ENCODE measurements around the gene FAM53B. TPM values are rescaled to one million over a fixed set of nuclear protein-coding genes. Genes with fewer than 3 reads are reported as not detected.

FAM53B gene
- total RNA-seq, 2 experiments from 2014 or later = 15.1 to 18.0 TPM

- H3K4me3 Mint-ChIP-seq = no peak overlapping the region
- H3K9me3 Mint-ChIP-seq = peaks cover 5% of the 10 kb centered on the region
- intact Hi-C loops (cut with micrococcal nuclease) = no loop called here
- no peaks in the 10 kb centered on the region for H3K27me3 Mint-ChIP-seq
- peaks cover 4% of the 10 kb centered on the region for H3K36me3 Mint-ChIP-seq (ENCODE audit: low read depth)
- CTCF ChIA-PET = no interaction called here
- no peak for DNase-seq
- ATAC-seq = no peak
- peaks cover 3% of the 10 kb centered on the region for H3K4me1 Mint-ChIP-seq (ENCODE audit: low read depth)
- TF ChIP-seq, protein P1, sequence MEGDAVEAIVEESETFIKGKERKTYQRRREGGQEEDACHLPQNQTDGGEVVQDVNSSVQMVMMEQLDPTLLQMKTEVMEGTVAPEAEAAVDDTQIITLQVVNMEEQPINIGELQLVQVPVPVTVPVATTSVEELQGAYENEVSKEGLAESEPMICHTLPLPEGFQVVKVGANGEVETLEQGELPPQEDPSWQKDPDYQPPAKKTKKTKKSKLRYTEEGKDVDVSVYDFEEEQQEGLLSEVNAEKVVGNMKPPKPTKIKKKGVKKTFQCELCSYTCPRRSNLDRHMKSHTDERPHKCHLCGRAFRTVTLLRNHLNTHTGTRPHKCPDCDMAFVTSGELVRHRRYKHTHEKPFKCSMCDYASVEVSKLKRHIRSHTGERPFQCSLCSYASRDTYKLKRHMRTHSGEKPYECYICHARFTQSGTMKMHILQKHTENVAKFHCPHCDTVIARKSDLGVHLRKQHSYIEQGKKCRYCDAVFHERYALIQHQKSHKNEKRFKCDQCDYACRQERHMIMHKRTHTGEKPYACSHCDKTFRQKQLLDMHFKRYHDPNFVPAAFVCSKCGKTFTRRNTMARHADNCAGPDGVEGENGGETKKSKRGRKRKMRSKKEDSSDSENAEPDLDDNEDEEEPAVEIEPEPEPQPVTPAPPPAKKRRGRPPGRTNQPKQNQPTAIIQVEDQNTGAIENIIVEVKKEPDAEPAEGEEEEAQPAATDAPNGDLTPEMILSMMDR (IDR thresholded peaks at IDR 0.05) = no peak
- no peak overlapping the region for H3K27ac Mint-ChIP-seq
- POLR2A ChIA-PET = interaction anchor here (0.8 to 1.6 kb wide), 2 partner anchors 8 to 17 kb away, joined by 3 to 8 read pairs; no protein-coding TSS in a partner anchor
These were observed 149.9 kb downstream of the FAM53B start for GRCh38 chr10:124594240-124594639.

- peaks cover 3% of the 10 kb centered on the region for H3K4me1 Mint-ChIP-seq (ENCODE audit: low read depth)
- POLR2A ChIA-PET = interaction anchor here (1.6 kb wide), 1 partner anchor 9 kb away, joined by 3 read pairs; no protein-coding TSS in a partner anchor
These were observed 150.7 kb downstream of the FAM53B start for GRCh38 chr10:124593431-124593985.

GRCh38 chr10:124592736-124593430 is 151.3 kb downstream of the FAM53B start:
- H3K27ac Mint-ChIP-seq = no peak overlapping the region
- intact Hi-C loops (cut with micrococcal nuclease) = no loop called here
- H3K4me3 Mint-ChIP-seq = no peak overlapping the region
- H3K4me1 Mint-ChIP-seq (ENCODE audit: low read depth) = peaks cover 3% of the 10 kb centered on the region
- H3K36me3 Mint-ChIP-seq (ENCODE audit: low read depth) = peaks cover 4% of the 10 kb centered on the region
- H3K27me3 Mint-ChIP-seq = no peaks in the 10 kb centered on the region
- ATAC-seq (no peak), DNase-seq (no peak)
- peaks cover 5% of the 10 kb centered on the region for H3K9me3 Mint-ChIP-seq
- ChIA-PET POLR2A (interaction anchor here (1.6 kb wide), 1 partner anchor 10 kb away, joined by 3 read pairs; no protein-coding TSS in a partner anchor), CTCF (no interaction called here)
- TF ChIP-seq, protein P1 (IDR thresholded peaks at IDR 0.05) = no peak

More at GRCh38 chr10:124593431-124593985, 150.7 kb downstream of the FAM53B start:
- CTCF ChIA-PET = no interaction called here
- no peak overlapping the region for H3K27ac Mint-ChIP-seq
- H3K36me3 Mint-ChIP-seq (ENCODE audit: low read depth) = peaks cover 4% of the 10 kb centered on the region
- no peaks in the 10 kb centered on the region for H3K27me3 Mint-ChIP-seq
- ATAC-seq (no peak), DNase-seq (no peak)
- TF ChIP-seq, protein P1 (IDR thresholded peaks at IDR 0.05) = no peak
- intact Hi-C loops (cut with micrococcal nuclease) = no loop called here
- H3K9me3 Mint-ChIP-seq = peaks cover 5% of the 10 kb centered on the region
- H3K4me3 Mint-ChIP-seq = no peak overlapping the region

DNA sequence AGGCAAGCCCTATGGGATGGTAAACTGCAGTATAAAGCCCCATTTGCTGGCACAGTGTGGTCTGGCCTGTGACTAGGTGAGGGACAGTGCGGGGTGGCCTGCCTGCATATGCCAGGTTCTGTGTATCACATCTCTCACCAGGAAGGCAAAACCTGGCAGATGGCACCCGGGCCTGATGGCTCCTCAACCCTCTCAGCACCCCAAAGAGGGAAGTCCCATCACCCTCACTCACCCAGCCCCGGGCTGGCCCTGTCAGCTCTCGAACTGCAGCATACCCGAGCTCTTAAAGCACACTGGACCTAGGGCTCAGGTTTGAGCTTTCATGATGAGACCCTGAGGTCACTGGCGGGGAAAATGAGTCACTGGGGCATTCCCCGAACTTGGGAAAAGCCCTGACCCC is 152.1 kb downstream of the FAM53B start:
- TF ChIP-seq, protein P1 (IDR thresholded peaks at IDR 0.05) = no peak
- Mint-ChIP-seq H3K4me3 (no peak overlapping the region), H3K9me3 (peaks cover 5% of the 10 kb centered on the region), H3K27me3 (no peaks in the 10 kb centered on the region), H3K36me3 (ENCODE audit: low read depth) (peaks cover 4% of the 10 kb centered on the region), H3K4me1 (ENCODE audit: low read depth) (peaks cover 3% of the 10 kb centered on the region), H3K27ac (no peak overlapping the region)
- POLR2A ChIA-PET = no interaction called here
- intact Hi-C loops (cut with micrococcal nuclease) = no loop called here
- DNase-seq (no peak), ATAC-seq (no peak)
- CTCF ChIA-PET = no interaction called here

DNA sequence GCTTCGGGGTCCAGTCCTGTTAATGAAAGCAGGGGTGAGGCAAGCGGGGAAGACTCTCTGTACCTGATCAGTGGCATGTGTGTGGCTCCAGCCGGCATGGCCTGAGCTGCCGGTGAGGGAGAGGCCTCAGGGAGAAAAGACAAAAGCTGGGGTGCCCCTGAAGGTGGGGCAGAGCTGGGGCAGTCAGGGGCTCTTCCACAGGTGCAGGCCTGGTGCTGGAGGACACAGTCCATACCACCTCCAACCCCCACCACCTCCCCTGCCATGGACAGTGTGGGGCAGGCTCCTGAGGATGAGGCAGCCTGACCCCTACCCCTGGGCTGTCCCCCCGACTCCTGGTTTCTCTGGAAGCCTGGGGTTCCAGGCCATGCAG is 153.1 kb downstream of the FAM53B start:
- Mint-ChIP-seq H3K27ac (no peak overlapping the region), H3K9me3 (peaks cover 5% of the 10 kb centered on the region), H3K36me3 (ENCODE audit: low read depth) (peaks cover 4% of the 10 kb centered on the region), H3K27me3 (no peaks in the 10 kb centered on the region), H3K4me1 (ENCODE audit: low read depth) (peaks cover 3% of the 10 kb centered on the region), H3K4me3 (no peak overlapping the region)
- CTCF ChIA-PET = no interaction called here
- intact Hi-C loops (cut with micrococcal nuclease) = no loop called here
- TF ChIP-seq, protein P1 (IDR thresholded peaks at IDR 0.05) = no peak
- no peak for ATAC-seq
- DNase-seq = no peak
- POLR2A ChIA-PET = no interaction called here
